Type B pancreatic cell (in vitro differentiated cells): ENCODE data around the gene RABL6. TPM values are rescaled to one million over a fixed set of nuclear protein-coding genes. Genes with fewer than 3 reads are reported as not detected.

Source experiments
- DNase-seq: peaks from one replicate; pipeline ENCODE4 v3.0.0; 2021; ENCODE audit warnings: mixed read lengths; ENCODE audit not compliant: unreplicated experiment; ENCODE audit errors: extremely low spot score
- H3K27ac Mint-ChIP-seq: 2 replicates; pipeline ENCODE4 v1.8.0; 2021; ENCODE audit warnings: mild to moderate bottlenecking, mixed read lengths
- H3K27me3 Mint-ChIP-seq: 2 replicates; pipeline ENCODE4 v1.8.0; 2021; ENCODE audit warnings: mixed read lengths
- H3K36me3 Mint-ChIP-seq: 2 replicates; pipeline ENCODE4 v1.8.0; 2021; ENCODE audit warnings: mixed read lengths
- H3K4me1 Mint-ChIP-seq: one replicate; pipeline ENCODE4 v1.8.0; 2021; ENCODE audit warnings: mixed read lengths; ENCODE audit not compliant: unreplicated experiment
- H3K4me3 Mint-ChIP-seq: 2 replicates; pipeline ENCODE4 v1.8.0; 2021; ENCODE audit warnings: mild to moderate bottlenecking, mixed read lengths
- H3K9me3 Mint-ChIP-seq: 2 replicates; pipeline ENCODE4 v1.8.0; 2021; ENCODE audit warnings: mixed read lengths
- total RNA-seq: library from RNA; stranded (reverse); gene quantifications from 2 replicates; pipeline ENCODE4 v1.2.1, GENCODE V29; 2021; ENCODE audit warnings: low replicate concordance
- TF ChIP-seq, protein P1 (sequence below): fragments of 200-600 bp; sonication (generic); conservative IDR thresholded peaks from 2 replicates; pipeline ENCODE4 v1.5.0; 2021; ENCODE audit warnings: antibody characterized with exemption, mild to moderate bottlenecking

RABL6 gene
- total RNA-seq, 1 donor from 2014 or later = 112 TPM

DNA sequence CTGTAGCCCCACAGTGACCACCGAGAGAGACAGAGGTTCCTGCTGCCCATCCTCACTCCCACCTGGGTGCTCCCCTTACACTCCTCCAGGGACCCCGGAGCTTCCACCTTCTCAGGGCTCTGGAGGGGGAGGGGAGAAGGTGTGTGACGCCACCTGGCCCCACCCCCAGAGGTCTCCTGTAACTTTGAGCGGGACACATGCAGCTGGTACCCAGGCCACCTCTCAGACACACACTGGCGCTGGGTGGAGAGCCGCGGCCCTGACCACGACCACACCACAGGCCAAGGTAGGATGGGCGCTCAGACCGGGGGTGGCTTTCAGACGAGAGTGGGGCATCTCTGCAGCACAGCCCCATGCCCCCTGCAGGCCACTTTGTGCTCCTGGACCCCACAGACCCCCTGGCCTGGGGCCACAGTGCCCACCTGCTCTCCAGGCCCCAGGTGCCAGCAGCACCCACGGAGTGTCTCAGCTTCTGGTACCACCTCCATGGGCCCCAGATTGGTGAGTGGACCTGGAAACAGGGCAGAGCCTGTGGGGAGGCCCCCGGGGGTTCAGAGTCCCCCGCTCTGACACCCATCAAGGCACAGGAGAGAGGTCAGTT, 48.9 kb downstream of the RABL6 start:
- DNase-seq = no peak
- TF ChIP-seq, protein P1, sequence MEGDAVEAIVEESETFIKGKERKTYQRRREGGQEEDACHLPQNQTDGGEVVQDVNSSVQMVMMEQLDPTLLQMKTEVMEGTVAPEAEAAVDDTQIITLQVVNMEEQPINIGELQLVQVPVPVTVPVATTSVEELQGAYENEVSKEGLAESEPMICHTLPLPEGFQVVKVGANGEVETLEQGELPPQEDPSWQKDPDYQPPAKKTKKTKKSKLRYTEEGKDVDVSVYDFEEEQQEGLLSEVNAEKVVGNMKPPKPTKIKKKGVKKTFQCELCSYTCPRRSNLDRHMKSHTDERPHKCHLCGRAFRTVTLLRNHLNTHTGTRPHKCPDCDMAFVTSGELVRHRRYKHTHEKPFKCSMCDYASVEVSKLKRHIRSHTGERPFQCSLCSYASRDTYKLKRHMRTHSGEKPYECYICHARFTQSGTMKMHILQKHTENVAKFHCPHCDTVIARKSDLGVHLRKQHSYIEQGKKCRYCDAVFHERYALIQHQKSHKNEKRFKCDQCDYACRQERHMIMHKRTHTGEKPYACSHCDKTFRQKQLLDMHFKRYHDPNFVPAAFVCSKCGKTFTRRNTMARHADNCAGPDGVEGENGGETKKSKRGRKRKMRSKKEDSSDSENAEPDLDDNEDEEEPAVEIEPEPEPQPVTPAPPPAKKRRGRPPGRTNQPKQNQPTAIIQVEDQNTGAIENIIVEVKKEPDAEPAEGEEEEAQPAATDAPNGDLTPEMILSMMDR = no peak
- no peaks in the 10 kb centered on the region for H3K9me3 Mint-ChIP-seq
- H3K27me3 Mint-ChIP-seq = no peaks in the 10 kb centered on the region
- H3K36me3 Mint-ChIP-seq = no peaks in the 10 kb centered on the region
- no peak overlapping the region for H3K4me3 Mint-ChIP-seq
- H3K27ac Mint-ChIP-seq = no peak overlapping the region
- no peaks in the 10 kb centered on the region for H3K4me1 Mint-ChIP-seq

DNA sequence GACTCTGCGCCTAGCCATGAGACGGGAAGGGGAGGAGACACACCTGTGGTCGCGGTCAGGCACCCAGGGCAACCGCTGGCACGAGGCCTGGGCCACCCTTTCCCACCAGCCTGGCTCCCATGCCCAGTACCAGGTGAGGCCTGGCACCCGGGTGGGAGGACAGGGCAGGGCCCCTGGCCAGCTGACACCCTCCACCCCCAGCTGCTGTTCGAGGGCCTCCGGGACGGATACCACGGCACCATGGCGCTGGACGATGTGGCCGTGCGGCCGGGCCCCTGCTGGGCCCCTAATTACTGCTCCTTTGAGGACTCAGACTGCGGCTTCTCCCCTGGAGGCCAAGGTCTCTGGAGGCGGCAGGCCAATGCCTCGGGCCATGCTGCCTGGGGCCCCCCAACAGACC, 49.4 kb downstream of the RABL6 start:
- DNase-seq = no peak
- H3K27ac Mint-ChIP-seq = no peak overlapping the region
- H3K36me3 Mint-ChIP-seq = no peaks in the 10 kb centered on the region
- H3K27me3 Mint-ChIP-seq = no peaks in the 10 kb centered on the region
- TF ChIP-seq, protein P1 = no peak
- no peaks in the 10 kb centered on the region for H3K9me3 Mint-ChIP-seq
- no peak overlapping the region for H3K4me3 Mint-ChIP-seq
- no peaks in the 10 kb centered on the region for H3K4me1 Mint-ChIP-seq

DNA sequence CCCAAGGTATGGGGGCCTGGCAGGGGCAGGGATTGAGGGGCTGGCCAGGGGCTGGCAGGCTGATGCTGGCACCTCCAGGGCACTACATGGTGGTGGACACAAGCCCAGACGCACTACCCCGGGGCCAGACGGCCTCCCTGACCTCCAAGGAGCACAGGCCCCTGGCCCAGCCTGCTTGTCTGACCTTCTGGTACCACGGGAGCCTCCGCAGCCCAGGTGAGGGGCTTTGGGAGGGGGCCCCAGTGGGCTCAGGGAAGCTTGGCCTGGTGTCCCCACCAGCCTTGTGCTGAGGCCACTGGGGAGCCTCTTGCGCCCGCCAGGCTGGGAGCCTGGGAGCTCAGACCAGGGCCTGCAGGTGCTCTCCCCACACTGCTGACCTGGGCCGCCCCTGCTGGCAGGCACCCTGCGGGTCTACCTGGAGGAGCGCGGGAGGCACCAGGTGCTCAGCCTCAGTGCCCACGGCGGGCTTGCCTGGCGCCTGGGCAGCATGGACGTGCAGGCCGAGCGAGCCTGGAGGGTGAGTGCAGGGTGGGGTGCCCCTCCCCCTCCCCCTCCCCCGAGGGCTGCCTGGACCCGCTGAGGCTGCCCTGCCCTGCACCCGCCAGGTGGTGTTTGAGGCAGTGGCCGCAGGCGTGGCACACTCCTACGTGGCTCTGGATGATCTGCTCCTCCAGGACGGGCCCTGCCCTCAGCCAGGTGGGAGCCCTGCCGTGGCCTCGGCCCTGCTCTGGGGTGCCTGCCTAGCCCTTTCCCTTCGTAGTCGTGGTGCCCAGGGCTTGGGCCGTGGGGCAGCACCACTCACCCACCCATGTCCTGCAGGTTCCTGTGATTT, 50.0 kb downstream of the RABL6 start:
- DNase-seq = no peak

DNA sequence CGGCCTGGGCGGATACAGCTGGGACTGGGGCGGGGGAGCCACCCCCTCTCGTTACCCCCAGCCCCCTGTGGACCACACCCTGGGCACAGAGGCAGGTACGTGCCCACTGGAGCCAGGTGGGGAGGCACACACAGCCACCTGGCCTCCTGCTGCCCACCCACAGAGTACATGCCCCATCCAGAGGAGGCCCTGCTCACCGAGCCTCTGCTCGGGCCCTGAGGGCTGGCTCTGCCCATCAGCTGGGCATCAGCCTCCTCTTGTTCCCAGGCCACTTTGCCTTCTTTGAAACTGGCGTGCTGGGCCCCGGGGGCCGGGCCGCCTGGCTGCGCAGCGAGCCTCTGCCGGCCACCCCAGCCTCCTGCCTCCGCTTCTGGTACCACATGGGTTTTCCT, 50.7 kb downstream of the RABL6 start:
- H3K4me3 Mint-ChIP-seq = no peak overlapping the region
- no peaks in the 10 kb centered on the region for H3K9me3 Mint-ChIP-seq
- TF ChIP-seq, protein P1 = no peak
- H3K27ac Mint-ChIP-seq = no peak overlapping the region
- DNase-seq = no peak
- H3K36me3 Mint-ChIP-seq = no peaks in the 10 kb centered on the region
- H3K4me1 Mint-ChIP-seq = no peaks in the 10 kb centered on the region
- no peaks in the 10 kb centered on the region for H3K27me3 Mint-ChIP-seq

More for the DNA sequence above, 50.0 kb downstream of the RABL6 start:
- TF ChIP-seq, protein P1 = no peak
- Mint-ChIP-seq H3K4me3 (no peak overlapping the region), H3K4me1 (no peaks in the 10 kb centered on the region), H3K27me3 (no peaks in the 10 kb centered on the region), H3K36me3 (no peaks in the 10 kb centered on the region), H3K9me3 (no peaks in the 10 kb centered on the region), H3K27ac (no peak overlapping the region)

DNA sequence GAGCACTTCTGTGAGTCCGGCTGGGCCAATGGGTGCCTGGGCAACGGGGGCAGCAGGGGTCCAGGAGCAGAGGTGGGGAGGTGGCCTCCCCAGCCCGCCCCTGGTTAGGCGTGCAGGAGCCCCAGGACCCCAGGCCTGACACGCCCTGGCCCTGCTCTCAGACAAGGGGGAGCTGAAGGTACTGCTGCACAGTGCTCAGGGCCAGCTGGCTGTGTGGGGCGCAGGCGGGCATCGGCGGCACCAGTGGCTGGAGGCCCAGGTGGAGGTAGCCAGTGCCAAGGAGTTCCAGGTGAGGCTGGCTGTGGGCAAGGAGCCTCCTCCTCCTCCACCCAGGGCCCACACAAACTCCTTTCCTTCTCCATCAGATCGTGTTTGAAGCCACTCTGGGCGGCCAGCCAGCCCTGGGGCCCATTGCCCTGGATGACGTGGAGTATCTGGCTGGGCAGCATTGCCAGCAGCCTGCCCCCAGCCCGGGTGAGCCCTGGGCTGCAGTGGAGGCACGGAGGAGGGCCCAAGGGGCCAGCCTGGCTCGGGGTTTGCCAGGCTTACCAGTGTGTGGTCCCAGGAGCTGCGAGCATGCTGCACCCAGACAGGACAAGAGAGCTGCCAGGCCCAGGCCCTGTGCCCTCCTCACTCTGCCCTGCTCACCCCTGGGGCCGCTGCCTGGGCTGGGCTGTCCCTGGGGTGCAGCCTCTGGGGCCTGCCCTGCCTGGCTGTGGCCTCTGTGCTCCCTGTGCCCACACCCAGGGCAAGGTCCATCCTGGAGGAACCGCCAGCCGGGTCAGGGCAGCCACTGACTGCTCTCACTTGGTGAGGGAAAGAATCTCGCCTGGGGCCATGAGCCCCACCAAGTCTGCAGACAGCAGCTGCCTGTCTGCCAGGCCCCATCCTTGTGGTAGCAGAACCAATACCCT, 51.4 kb downstream of the RABL6 start:
- Mint-ChIP-seq H3K36me3 (no peaks in the 10 kb centered on the region), H3K9me3 (no peaks in the 10 kb centered on the region), H3K4me1 (no peaks in the 10 kb centered on the region), H3K27ac (no peak overlapping the region), H3K27me3 (no peaks in the 10 kb centered on the region), H3K4me3 (no peak overlapping the region)
- TF ChIP-seq, protein P1 = no peak
- no peak for DNase-seq
